KMS-11 (cell line): ENCODE results near the gene SEMA6D.

Experiments
- H2AFZ ChIP-seq: fragments of 200-600 bp; sonication (generic); 2 replicates; pipeline ENCODE4 v1.6.1; 2016; ENCODE audit warnings: antibody characterized with exemption, mixed run types, low read depth
- H3K27ac ChIP-seq: fragments of 200-600 bp; sonication (generic); 2 replicates; pipeline ENCODE4 v1.6.1; 2016; ENCODE audit warnings: mild to moderate bottlenecking, mixed run types
- H3K27me3 ChIP-seq: fragments of 200-600 bp; sonication (generic); 2 replicates; pipeline ENCODE4 v1.6.1; 2017; ENCODE audit warnings: mild to moderate bottlenecking, low read depth, mixed run types, moderate library complexity; ENCODE audit not compliant: insufficient read depth
- H3K36me3 ChIP-seq: fragments of 200-600 bp; sonication (generic); 2 replicates; pipeline ENCODE4 v1.6.1; 2017; ENCODE audit warnings: mild to moderate bottlenecking, mixed run types; ENCODE audit not compliant: insufficient read depth
- H3K4me1 ChIP-seq: fragments of 200-600 bp; sonication (generic); 2 replicates; pipeline ENCODE4 v1.6.1; 2016; ENCODE audit warnings: mild to moderate bottlenecking, low read depth, mixed run types; ENCODE audit not compliant: poor library complexity, severe bottlenecking
- H3K4me2 ChIP-seq: fragments of 200-600 bp; sonication (generic); 2 replicates; pipeline ENCODE4 v1.7.0; 2016; ENCODE audit warnings: mild to moderate bottlenecking, mixed run types
- H3K4me3 ChIP-seq: fragments of 200-600 bp; sonication (generic); IDR thresholded peaks from 2 replicates; pipeline ENCODE4 v1.6.1; 2017; ENCODE audit warnings: low read depth, low read length, mixed read lengths; ENCODE audit not compliant: insufficient read depth
- H3K79me2 ChIP-seq: fragments of 200-600 bp; sonication (generic); 2 replicates; pipeline ENCODE4 v1.6.1; 2016; ENCODE audit warnings: low read depth, mixed run types; ENCODE audit not compliant: insufficient read depth
- H3K9ac ChIP-seq: fragments of 200-600 bp; sonication (generic); 2 replicates; pipeline ENCODE4 v1.6.1; 2016; ENCODE audit warnings: mild to moderate bottlenecking, mixed run types
- H4K20me1 ChIP-seq: fragments of 200-600 bp; sonication (generic); 2 replicates; pipeline ENCODE4 v1.6.1; 2016; ENCODE audit warnings: mild to moderate bottlenecking, mixed run types; ENCODE audit not compliant: insufficient read depth
- CTCF ChIP-seq: fragments of 200-600 bp; sonication (generic); conservative IDR thresholded peaks from 2 replicates; pipeline ENCODE4 v1.6.1; 2017; ENCODE audit warnings: low read depth, mild to moderate bottlenecking, antibody characterized with exemption, low read length, moderate library complexity, mixed read lengths

SEMA6D gene

GRCh38 chr15:47741082-47741481 is 23.8 kb downstream of the SEMA6D start:
- Histone ChIP-seq H3K27ac (no peak overlapping the region), H3K79me2 (no peaks in the 10 kb centered on the region)
- TF ChIP-seq CTCF: no peak

GRCh38 chr15:47741907-47742306 is 24.6 kb downstream of the SEMA6D start:
- no peak for TF ChIP-seq CTCF
- Histone ChIP-seq H3K27ac (no peak overlapping the region), H2AFZ (no peak overlapping the region), H3K4me3 (no peak overlapping the region), H3K9ac (no peak overlapping the region), H3K79me2 (no peaks in the 10 kb centered on the region), H3K27me3 (no peaks in the 10 kb centered on the region), H3K36me3 (no peaks in the 10 kb centered on the region), H3K4me1 (no peaks in the 10 kb centered on the region), H3K4me2 (no peak overlapping the region), H4K20me1 (no peaks in the 10 kb centered on the region)

More at GRCh38 chr15:47741082-47741481, 23.8 kb downstream of the SEMA6D start:
- Histone ChIP-seq H3K4me1 (no peaks in the 10 kb centered on the region), H3K9ac (no peak overlapping the region), H2AFZ (no peak overlapping the region), H3K36me3 (no peaks in the 10 kb centered on the region), H3K4me3 (no peak overlapping the region), H3K4me2 (no peak overlapping the region), H3K27me3 (no peaks in the 10 kb centered on the region), H4K20me1 (no peaks in the 10 kb centered on the region)

- Histone ChIP-seq H3K79me2 (no peaks in the 10 kb centered on the region), H4K20me1 (no peaks in the 10 kb centered on the region), H3K4me2 (no peak overlapping the region), H3K4me1 (no peaks in the 10 kb centered on the region), H3K27me3 (no peaks in the 10 kb centered on the region), H2AFZ (no peak overlapping the region), H3K27ac (no peak overlapping the region), H3K9ac (no peak overlapping the region), H3K4me3 (no peak overlapping the region), H3K36me3 (no peaks in the 10 kb centered on the region)
- no peak for TF ChIP-seq CTCF
Measured at GRCh38 chr15:47742334-47742733, 25.0 kb downstream of the SEMA6D start.

GRCh38 chr15:47742742-47743141 is 25.4 kb downstream of the SEMA6D start:
- Histone ChIP-seq H4K20me1 (no peaks in the 10 kb centered on the region), H3K9ac (no peak overlapping the region), H3K27me3 (no peaks in the 10 kb centered on the region), H3K4me1 (no peaks in the 10 kb centered on the region), H3K79me2 (no peaks in the 10 kb centered on the region), H3K36me3 (no peaks in the 10 kb centered on the region), H3K27ac (no peak overlapping the region), H3K4me3 (no peak overlapping the region), H3K4me2 (no peak overlapping the region), H2AFZ (no peak overlapping the region)
- TF ChIP-seq CTCF: no peak
